T-cell (primary cell): ENCODE results near the gene C9orf50. TPM values are rescaled to one million over a fixed set of nuclear protein-coding genes. Genes with fewer than 3 reads are reported as not detected.

Experiments
- ATAC-seq, 4 experiments: fragments of 200-7000 bp in 3 of 4; fragments of 150-1000 bp in 1 of 4; cut with Tn5 transposase; replicated peaks in 1 of 4; 1 replicate in 3 of 4; 2 replicates in 1 of 4; pipeline ENCODE4 v1.10.0; 2021; ENCODE audit warnings: moderate library complexity in 3 of 4, mild to moderate bottlenecking in 2 of 4, moderate number of reproducible peaks in 1 of 4
- CTCF ChIA-PET, 2 donors: fragments of 300-600 bp; sonication (Branson Sonifier 250); formaldehyde crosslinking; loops; one replicate each; lab custom pipeline; 2022; ENCODE audit warnings: antibody characterized with exemption in 2 of 2; lab: Charles Lee
- POLR2A ChIA-PET, 2 donors: fragments of 300-600 bp; sonication (Branson Sonifier 250); formaldehyde crosslinking; loops; one replicate each; lab custom pipeline; 2022; ENCODE audit warnings: antibody characterized with exemption in 2 of 2; lab: Charles Lee
- DNase-seq, 35 experiments: peaks; one replicate each; pipeline versions ENCODE4 v3.0.0 to v3.0.0-alpha.2; 2013 to 2023
- H3K27ac ChIP-seq: one replicate; pipeline ENCODE4 v1.5.1; 2013; ENCODE audit warnings: low read length
- H3K27me3 ChIP-seq, 2 experiments: replicated peaks in 1 of 2; 1 replicate in 1 of 2; 2 replicates in 1 of 2; pipeline versions ENCODE4 v1.6.1 to v1.7.0; 2013; ENCODE audit warnings: low read length in 1 of 2, mixed read lengths in 1 of 2; ENCODE audit not compliant: control insufficient read depth in 2 of 2, insufficient read depth in 2 of 2; ENCODE audit errors: extremely low read depth in 1 of 2
- H3K36me3 ChIP-seq, 2 donors: 1 replicate in 1 of 2; 2 replicates in 1 of 2; pipeline versions ENCODE4 v1.6.1 to v1.7.0; 2013; ENCODE audit warnings: low read length in 1 of 2; ENCODE audit not compliant: control insufficient read depth in 2 of 2, insufficient read depth in 1 of 2; ENCODE audit errors: extremely low read depth in 1 of 2
- H3K4me1 ChIP-seq, 2 experiments: 1 replicate in 1 of 2; 2 replicates in 1 of 2; pipeline versions ENCODE4 v1.6.1 to v1.7.0; 2013; ENCODE audit warnings: low read length in 2 of 2, mixed read lengths in 1 of 2; ENCODE audit not compliant: insufficient read depth in 2 of 2, control insufficient read depth in 1 of 2; ENCODE audit errors: extremely low read depth in 1 of 2
- H3K4me3 ChIP-seq, 2 donors: 1 replicate in 1 of 2; 2 replicates in 1 of 2; pipeline versions ENCODE4 v1.5.1 to v1.7.0; 2013; ENCODE audit warnings: mild to moderate bottlenecking in 2 of 2, low read length in 1 of 2, moderate library complexity in 1 of 2; ENCODE audit not compliant: control insufficient read depth in 1 of 2; ENCODE audit errors: extremely low read depth in 1 of 2
- H3K9me3 ChIP-seq: 2 replicates; pipeline ENCODE4 v1.7.0; 2013
- H3K27ac Mint-ChIP-seq, 2 donors: one replicate each; pipeline ENCODE4 v1.8.0; 2020 to 2021; ENCODE audit warnings: mild to moderate bottlenecking in 2 of 2, mixed read lengths in 2 of 2
- H3K27me3 Mint-ChIP-seq, 2 donors: one replicate each; pipeline ENCODE4 v1.8.0; 2021 to 2022; ENCODE audit warnings: mixed read lengths in 2 of 2
- H3K36me3 Mint-ChIP-seq: one replicate; pipeline ENCODE4 v1.8.0; 2021; ENCODE audit warnings: mixed read lengths
- H3K4me1 Mint-ChIP-seq, 3 donors: one replicate each; pipeline ENCODE4 v1.8.0; 2020 to 2022; ENCODE audit warnings: mixed read lengths in 3 of 3, mild to moderate bottlenecking in 1 of 3
- H3K4me3 Mint-ChIP-seq, 3 donors: one replicate each; pipeline ENCODE4 v1.8.0; 2020 to 2022; ENCODE audit warnings: mild to moderate bottlenecking in 3 of 3, mixed read lengths in 3 of 3, moderate library complexity in 3 of 3
- H3K9me3 Mint-ChIP-seq, 3 donors: one replicate each; pipeline ENCODE4 v1.8.0; 2020 to 2022; ENCODE audit warnings: mixed read lengths in 3 of 3
- WGBS: methylation state at CpG from one replicate; pipeline ENCODE4 v1.1.5; 2013; ENCODE audit warnings: missing lambda C conversion rate; ENCODE audit not compliant: insufficient coverage; 5-methylcytosine and 5-hydroxymethylcytosine counted together
- total RNA-seq, 35 experiments: library from RNA in 6 of 35; stranded (reverse) in 6 of 35; fragments of 120-200 nt in 1 of 35; gene quantifications; one replicate each; pipeline versions ENCODE4 v1.2.1 to v1.2.4 and lab custom pipeline; 2013 to 2026

Gene C9orf50
- total RNA-seq, 5 donors from 2014 or later (not counting 1 experiment from before 2014, with no cell fraction given): not detected

GRCh38 chr9:129570450-129571297 lies 50.2 kb downstream of the C9orf50 start:
- no CpG with 5 or more reads among the region's 14 CpGs for WGBS
- no peak overlapping the region for H3K27ac ChIP-seq
- no peak for ATAC-seq
- no peaks in the 10 kb centered on the region for H3K36me3 Mint-ChIP-seq
- H3K9me3 ChIP-seq: no peaks in the 10 kb centered on the region
- CTCF ChIA-PET: interaction anchor here in 1 of 2 donors (0.6 kb wide), 1 partner anchor 398 kb away, joined by 3 read pairs; no protein-coding TSS in a partner anchor
- POLR2A ChIA-PET: interaction anchor here in 1 of 2 donors (0.7 kb wide), 1 partner anchor 26 kb away, joined by 3 read pairs; no protein-coding TSS in a partner anchor
- peak overlapping the region in 1 of 2 donors; percentile 39 for H3K27ac Mint-ChIP-seq
- DNase-seq: no peak
- H3K4me1 ChIP-seq: peaks cover 0 to 21% of the 10 kb centered on the region in 2 experiments
- H3K4me3 Mint-ChIP-seq: no peak overlapping the region
- H3K27me3 Mint-ChIP-seq: peaks cover 28 to 35% of the 10 kb centered on the region in 2 donors
- H3K27me3 ChIP-seq: peaks cover 0 to 53% of the 10 kb centered on the region in 2 experiments
- no peaks in the 10 kb centered on the region for H3K36me3 ChIP-seq
- H3K9me3 Mint-ChIP-seq: no peaks in the 10 kb centered on the region
- peaks cover 8 to 15% (median 13%) of the 10 kb centered on the region in 3 donors for H3K4me1 Mint-ChIP-seq
- H3K4me3 ChIP-seq: no peak overlapping the region

- Histone ChIP-seq H3K4me1 (peaks cover 0 to 21% of the 10 kb centered on the region in 2 experiments), H3K27ac (no peak overlapping the region), H3K27me3 (peaks cover 0 to 53% of the 10 kb centered on the region in 2 experiments), H3K36me3 (no peaks in the 10 kb centered on the region), H3K4me3 (no peak overlapping the region), H3K9me3 (no peaks in the 10 kb centered on the region)
- Mint-ChIP-seq H3K27me3 (peaks cover 28 to 35% of the 10 kb centered on the region in 2 donors), H3K27ac (peak overlapping the region in 1 of 2 donors; percentile 52), H3K36me3 (no peaks in the 10 kb centered on the region), H3K4me1 (peaks cover 8 to 15% (median 13%) of the 10 kb centered on the region in 3 donors), H3K9me3 (no peaks in the 10 kb centered on the region), H3K4me3 (peak overlapping the region; percentile 73 to 81 (median 75))
- ATAC-seq: no peak
- DNase-seq: peak in 1 of 35 experiments; percentile 31
- WGBS: 82% methylated on average over 5 of the region's 9 CpGs
- ChIA-PET POLR2A (interaction anchor here in 1 of 2 donors (0.7 kb wide), 1 partner anchor 196 kb away, joined by 4 read pairs; no protein-coding TSS in a partner anchor), CTCF (interaction anchor here (0.6 to 0.7 kb wide), 3 partner anchors 36 to 397 kb away, joined by 3 to 4 read pairs (median 3); no protein-coding TSS in a partner anchor)
These were observed 51.1 kb downstream of the C9orf50 start for GRCh38 chr9:129569502-129570449.

GRCh38 chr9:129568560-129569501 lies 52.1 kb downstream of the C9orf50 start:
- no peaks in the 10 kb centered on the region for H3K36me3 Mint-ChIP-seq

GRCh38 chr9:129567842-129568559 lies 52.9 kb downstream of the C9orf50 start:
- peak in 1 of 4 experiments; percentile 24 for ATAC-seq

More at GRCh38 chr9:129568560-129569501, 52.1 kb downstream of the C9orf50 start:
- DNase-seq (peak in 18 of 35 experiments; percentile 15 to 46 (median 22)), ATAC-seq (peak; percentile 52 to 66 (median 60))
- WGBS: 6% methylated on average over 47 of the region's 92 CpGs
- CTCF ChIA-PET: interaction anchor here (0.6 kb wide), 2 partner anchors 35 to 214 kb away, joined by 3 to 4 read pairs; no protein-coding TSS in a partner anchor
- Histone ChIP-seq H3K4me3 (no peak overlapping the region), H3K4me1 (peaks cover 0 to 21% of the 10 kb centered on the region in 2 experiments), H3K9me3 (no peaks in the 10 kb centered on the region), H3K27me3 (peaks cover 0 to 51% of the 10 kb centered on the region in 2 experiments), H3K27ac (no peak overlapping the region), H3K36me3 (no peaks in the 10 kb centered on the region)
- POLR2A ChIA-PET: interaction anchor here in 1 of 2 donors (0.7 kb wide), 1 partner anchor 195 kb away, joined by 4 read pairs; no protein-coding TSS in a partner anchor
- peaks cover 8 to 15% (median 13%) of the 10 kb centered on the region in 3 donors for H3K4me1 Mint-ChIP-seq
- peaks cover 28 to 36% of the 10 kb centered on the region in 2 donors for H3K27me3 Mint-ChIP-seq
- peak overlapping the region; percentile 73 to 81 (median 75) for H3K4me3 Mint-ChIP-seq
- no peak overlapping the region for H3K27ac Mint-ChIP-seq
- H3K9me3 Mint-ChIP-seq: no peaks in the 10 kb centered on the region

GRCh38 chr9:129567329-129567728 lies 53.6 kb downstream of the C9orf50 start:
- POLR2A ChIA-PET: no interaction called here
- WGBS: 85% methylated on average over 4 of the region's 10 CpGs
- H3K27ac ChIP-seq: no peak overlapping the region

More at GRCh38 chr9:129567842-129568559, 52.9 kb downstream of the C9orf50 start:
- WGBS: 12% methylated on average over 20 of the region's 27 CpGs
- Histone ChIP-seq H3K27ac (no peak overlapping the region), H3K4me1 (peaks cover 0 to 21% of the 10 kb centered on the region in 2 experiments), H3K9me3 (no peaks in the 10 kb centered on the region), H3K36me3 (no peaks in the 10 kb centered on the region), H3K27me3 (peaks cover 0 to 51% of the 10 kb centered on the region in 2 experiments), H3K4me3 (no peak overlapping the region)
- POLR2A ChIA-PET: no interaction called here
- Mint-ChIP-seq H3K27me3 (peaks cover 28 to 36% of the 10 kb centered on the region in 2 donors), H3K4me1 (peaks cover 8 to 15% (median 13%) of the 10 kb centered on the region in 3 donors), H3K9me3 (no peaks in the 10 kb centered on the region), H3K36me3 (no peaks in the 10 kb centered on the region), H3K4me3 (peak overlapping the region; percentile 60 to 64 (median 63)), H3K27ac (no peak overlapping the region)
- CTCF ChIA-PET: interaction anchor here in 1 of 2 donors (0.7 kb wide), 1 partner anchor 61 kb away, joined by 3 read pairs; no protein-coding TSS in a partner anchor
- no peak for DNase-seq

More at GRCh38 chr9:129567329-129567728, 53.6 kb downstream of the C9orf50 start:
- H3K36me3 ChIP-seq: no peaks in the 10 kb centered on the region
- CTCF ChIA-PET: interaction anchor here in 1 of 2 donors (0.7 kb wide), 1 partner anchor 61 kb away, joined by 3 read pairs; no protein-coding TSS in a partner anchor
- no peak overlapping the region for H3K4me3 ChIP-seq
- peaks cover 0 to 50% of the 10 kb centered on the region in 2 experiments for H3K27me3 ChIP-seq
- H3K36me3 Mint-ChIP-seq: no peaks in the 10 kb centered on the region
- no peak for ATAC-seq
- H3K4me3 Mint-ChIP-seq: peak overlapping the region in 1 of 3 donors; percentile 64
- DNase-seq: no peak
- H3K4me1 ChIP-seq: peaks cover 0 to 21% of the 10 kb centered on the region in 2 experiments
- H3K4me1 Mint-ChIP-seq: peaks cover 8 to 15% (median 13%) of the 10 kb centered on the region in 3 donors
- H3K27ac Mint-ChIP-seq: no peak overlapping the region
- H3K27me3 Mint-ChIP-seq: peaks cover 28 to 36% of the 10 kb centered on the region in 2 donors
- H3K9me3 Mint-ChIP-seq: no peaks in the 10 kb centered on the region
- no peaks in the 10 kb centered on the region for H3K9me3 ChIP-seq
